VCaP (cell line): ENCODE measurements around the gene YIPF4.
"Not testable (repeated sequence)": the region's sequence is repeated elsewhere in the genome, so short reads cannot be mapped to it uniquely, and the experiment has no call there.

ENCODE experiments used
- H3K27ac ChIP-seq: fragments of 450-650 bp; 2 replicates; pipeline ENCODE4 v1.5.1; 2017
- CTCF ChIP-seq: fragments of 450-650 bp; conservative IDR thresholded peaks from 2 replicates; pipeline ENCODE4 v1.5.1; 2017; ENCODE audit warnings: mild to moderate bottlenecking, moderate library complexity

The YIPF4 gene

GRCh38 chr2:32284321-32284720 lies 6.6 kb downstream of the YIPF4 start:
- TF ChIP-seq CTCF: no peak
- H3K27ac ChIP-seq: no peak overlapping the region

DNA sequence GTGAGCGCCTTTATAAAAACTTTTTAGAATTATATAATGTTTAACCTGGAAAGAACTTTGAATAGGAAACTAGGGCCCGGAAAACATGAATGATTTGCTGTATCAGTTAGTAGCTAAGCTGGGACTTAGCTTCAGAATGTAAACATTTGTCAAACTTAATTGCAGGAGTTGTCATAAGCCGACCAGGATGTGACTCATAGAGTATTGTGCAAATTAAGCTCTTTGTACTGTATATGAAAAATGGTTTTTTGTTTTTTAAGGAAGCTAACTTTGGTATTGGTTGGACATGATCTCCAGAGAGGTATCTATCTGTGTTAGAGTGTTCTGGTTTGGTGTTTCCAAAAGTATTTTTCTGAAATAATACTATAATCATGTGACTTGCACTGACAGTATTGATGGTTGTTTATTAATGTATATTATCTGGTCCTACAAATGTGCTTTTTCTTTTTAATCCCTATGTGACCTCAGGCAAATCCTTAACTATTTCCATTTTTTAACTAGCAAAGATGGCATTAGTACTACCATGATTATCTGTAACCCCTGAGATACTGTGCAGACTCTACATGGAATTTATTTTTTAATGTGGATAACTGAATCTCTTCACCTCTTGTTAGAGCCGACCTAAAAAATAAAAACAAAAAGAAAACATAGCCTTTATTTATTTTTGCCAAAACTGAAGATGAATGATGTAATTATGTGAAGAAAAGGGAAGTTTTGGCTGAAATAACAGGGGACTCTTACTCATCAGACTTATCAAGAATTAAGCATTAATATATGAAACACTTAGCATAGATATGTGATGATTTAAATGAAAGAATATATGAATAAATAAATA lies 11.7 kb downstream of the YIPF4 start:
- H3K27ac ChIP-seq: no peak overlapping the region
- TF ChIP-seq CTCF: no peak

GRCh38 chr2:32290000-32290339 lies 12.3 kb downstream of the YIPF4 start:
- TF ChIP-seq CTCF: no peak

DNA sequence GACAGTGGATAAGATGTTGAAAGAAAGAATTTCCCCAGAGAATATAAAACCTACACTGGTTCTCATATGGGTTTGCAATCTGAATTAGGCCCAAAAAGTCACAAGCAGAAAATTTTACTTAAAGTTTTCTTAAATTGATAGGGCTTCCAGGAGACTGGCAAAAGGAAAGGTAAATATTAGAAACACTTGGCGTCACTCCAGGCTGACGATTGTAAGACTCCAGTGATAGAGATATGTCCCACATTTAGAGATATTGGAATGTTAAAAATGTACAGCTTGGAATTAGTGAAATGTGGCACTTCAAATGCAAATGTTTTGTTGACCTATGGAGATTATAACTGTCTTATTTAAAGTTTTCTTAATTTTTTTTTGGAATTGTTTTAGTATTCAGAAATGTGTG lies 14.0 kb downstream of the YIPF4 start:
- H3K27ac ChIP-seq: no peak overlapping the region
- no peak for TF ChIP-seq CTCF

More at GRCh38 chr2:32290000-32290339, 12.3 kb downstream of the YIPF4 start:
- no peak overlapping the region for H3K27ac ChIP-seq

- not testable (repeated sequence) for H3K27ac ChIP-seq
Measured at GRCh38 chr2:32293493-32293892, 15.8 kb downstream of the YIPF4 start.

DNA sequence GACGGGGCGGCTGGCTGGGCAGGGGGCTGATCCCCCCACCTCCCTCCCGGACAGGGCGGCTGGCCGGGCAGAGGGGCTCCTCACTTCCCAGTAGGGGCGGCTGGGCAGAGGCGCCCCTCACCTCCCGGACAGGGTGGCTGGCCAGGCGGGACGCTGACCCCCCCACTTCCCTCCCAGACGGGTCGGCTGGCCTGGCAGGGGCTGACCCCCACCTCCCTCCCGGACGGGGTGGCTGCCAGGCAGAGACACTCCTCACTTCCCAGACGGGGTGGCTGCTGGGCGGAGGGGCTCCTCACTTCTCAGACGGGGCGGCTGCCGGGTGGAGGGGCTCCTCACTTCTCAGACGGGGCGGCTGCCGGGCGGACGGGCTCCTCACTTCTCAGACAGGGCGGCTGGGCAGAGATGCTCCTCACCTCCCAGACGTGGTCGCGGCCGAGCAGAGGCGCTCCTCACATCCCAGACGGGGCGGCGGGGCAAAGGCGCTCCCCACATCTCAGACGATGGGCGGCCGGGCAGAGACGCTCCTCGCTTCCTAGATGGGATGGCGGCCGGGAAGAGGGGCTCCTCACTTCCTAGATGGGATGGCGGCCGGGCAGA lies 16.4 kb downstream of the YIPF4 start:
- not testable (repeated sequence) for H3K27ac ChIP-seq

DNA sequence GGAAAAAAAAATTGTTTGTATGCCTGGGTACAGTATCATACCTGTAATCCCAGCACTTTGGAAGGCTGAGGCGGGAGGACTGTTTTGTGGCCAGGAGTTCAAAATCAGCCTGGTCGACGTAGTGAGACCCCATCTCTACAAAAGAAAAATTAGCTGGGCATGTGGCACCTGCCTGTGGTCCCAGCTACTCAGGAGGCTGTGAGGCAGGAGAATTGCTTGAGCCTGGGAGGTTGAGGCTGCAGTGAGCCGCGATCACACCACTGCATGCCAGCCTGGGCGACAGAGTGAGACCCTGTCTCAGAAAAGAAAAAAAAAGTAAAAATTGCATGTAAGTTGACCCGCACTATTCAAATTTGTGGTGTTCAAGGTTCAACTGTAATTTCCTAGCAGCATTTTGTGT lies 32.9 kb downstream of the YIPF4 start:
- no peak overlapping the region for H3K27ac ChIP-seq
- no peak for TF ChIP-seq CTCF

DNA sequence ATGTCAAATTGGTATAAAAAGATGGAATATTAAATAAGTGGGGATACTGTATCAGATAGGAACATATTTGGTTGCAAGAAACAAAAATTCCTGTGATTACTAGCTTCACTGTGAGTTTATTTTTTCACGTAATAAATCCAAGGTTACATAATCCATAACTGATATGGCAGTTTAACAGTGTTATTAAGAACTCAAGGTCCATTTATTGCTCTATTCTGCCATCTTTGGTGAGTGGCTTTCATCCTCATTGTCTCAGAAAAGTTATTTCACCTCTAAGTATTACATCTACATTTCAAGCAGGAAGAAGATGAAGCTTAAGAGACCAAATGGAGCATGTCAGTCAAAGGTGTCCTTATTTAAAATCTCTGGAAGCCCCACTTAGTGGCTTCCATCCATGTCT lies 37.2 kb downstream of the YIPF4 start:
- no peak for TF ChIP-seq CTCF
- H3K27ac ChIP-seq: no peak overlapping the region

GRCh38 chr2:32328679-32329078 lies 51.0 kb downstream of the YIPF4 start:
- H3K27ac ChIP-seq: peak overlapping the region; percentile 73

GRCh38 chr2:32329180-32329980 lies 51.7 kb downstream of the YIPF4 start:
- peak overlapping the region; percentile 73 for H3K27ac ChIP-seq
